GM19463 (cell line): Measurements from ENCODE around the gene ANKRD9.

Experiments
- ATAC-seq: cut with Tn5 transposase; IDR thresholded peaks from one replicate; pipeline ENCODE4 v1.9.1; 2021; ENCODE audit warnings: mild to moderate bottlenecking, moderate library complexity; ENCODE audit not compliant: unreplicated experiment

Gene ANKRD9

GRCh38 chr14:102499401-102500157 lies 10.0 kb downstream of the ANKRD9 start:
- no peak for ATAC-seq

DNA sequence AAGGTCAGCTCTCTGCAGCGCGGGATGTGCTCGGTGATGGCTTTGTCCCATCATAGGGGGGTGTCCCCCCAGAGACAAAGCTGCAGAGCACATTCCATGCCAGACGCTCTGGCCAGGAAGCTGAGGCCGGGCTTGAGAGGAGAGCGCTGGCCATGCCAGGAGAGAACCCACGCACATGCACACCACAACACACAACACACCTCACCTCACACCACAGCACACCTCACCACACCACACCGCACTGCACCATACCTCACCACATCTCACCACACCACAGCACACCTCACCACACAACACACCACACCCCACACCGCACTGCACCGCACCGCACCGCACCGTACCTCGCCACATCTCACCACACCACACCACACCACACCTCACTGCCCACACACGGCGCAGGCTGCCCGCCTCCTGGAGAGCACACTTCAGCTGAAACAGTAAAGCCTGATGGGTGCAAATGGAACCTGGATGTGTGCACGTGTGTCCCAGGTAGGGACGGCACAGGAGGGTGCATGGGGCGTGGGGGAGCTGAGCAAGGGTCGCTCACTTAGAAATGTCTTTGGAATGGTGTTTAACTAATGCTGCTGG lies 10.8 kb downstream of the ANKRD9 start:
- no peak for ATAC-seq

- no peak for ATAC-seq
Observed at GRCh38 chr14:102497998-102498677, 11.4 kb downstream of the ANKRD9 start.

DNA sequence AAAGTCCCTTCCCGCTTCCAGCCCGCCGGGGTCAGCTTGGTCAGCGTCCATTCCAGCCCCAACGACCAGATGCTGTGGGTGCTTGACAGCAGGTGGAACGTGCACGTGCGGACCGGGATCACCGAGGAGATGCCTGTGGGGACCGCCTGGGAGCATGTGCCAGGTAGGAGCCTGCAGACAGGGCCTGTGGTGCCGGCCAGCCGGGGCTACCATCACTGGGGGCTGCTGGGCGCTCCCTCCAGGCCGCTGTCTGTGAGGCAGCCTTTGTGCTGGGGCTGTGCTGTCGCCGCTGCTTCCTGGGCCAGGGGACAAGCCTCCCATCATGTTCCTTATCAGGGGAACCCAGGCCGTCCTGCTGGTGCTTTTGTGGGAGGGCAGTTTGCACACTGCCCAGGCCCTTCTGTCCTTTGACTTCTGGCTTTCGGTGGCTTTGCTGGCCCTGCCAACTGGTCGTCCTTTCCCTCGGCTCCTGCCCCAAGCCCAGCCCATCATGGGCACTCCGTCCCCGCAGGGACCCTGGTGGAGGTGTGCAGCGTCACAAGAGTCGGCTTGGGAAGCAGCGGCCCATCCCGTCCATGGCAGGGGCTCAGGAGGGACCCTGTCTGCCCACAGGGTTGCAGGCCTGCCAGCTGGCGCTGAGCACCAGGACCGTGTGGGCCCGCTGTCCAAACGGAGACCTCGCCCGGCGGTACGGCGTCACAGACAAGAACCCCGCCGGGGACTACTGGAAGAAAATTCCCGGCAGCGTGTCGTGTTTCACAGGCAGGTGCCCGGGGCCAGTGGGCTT lies 12.4 kb downstream of the ANKRD9 start:
- no peak for ATAC-seq

GRCh38 chr14:102496331-102496691 lies 13.3 kb downstream of the ANKRD9 start:
- ATAC-seq = no peak

- no peak for ATAC-seq
Observed at GRCh38 chr14:102495491-102496330, 13.9 kb downstream of the ANKRD9 start.

GRCh38 chr14:102493585-102493984 lies 16.0 kb downstream of the ANKRD9 start:
- no peak for ATAC-seq

DNA sequence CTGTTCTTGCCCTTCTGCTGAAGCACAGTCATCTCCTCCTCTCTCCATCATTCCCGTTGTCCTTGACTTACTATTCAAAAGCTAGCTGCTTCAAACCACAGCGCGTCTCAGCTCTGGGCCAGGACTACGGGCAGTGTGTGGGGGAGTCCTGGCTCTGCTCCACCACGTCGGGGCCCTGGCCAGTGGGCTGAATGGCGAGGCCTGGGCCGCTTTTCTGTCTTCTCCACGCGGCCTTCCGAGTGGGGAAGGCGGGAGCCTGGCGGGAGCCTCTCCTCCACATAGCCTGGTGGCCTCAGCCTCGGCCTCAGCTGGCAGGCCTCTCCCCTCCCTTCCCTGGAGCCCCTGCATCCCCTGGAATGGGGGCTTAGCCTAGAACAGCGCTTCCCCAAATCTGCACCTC lies 16.5 kb downstream of the ANKRD9 start:
- no peak for ATAC-seq

- no peak for ATAC-seq
Observed at GRCh38 chr14:102492531-102492910, 17.1 kb downstream of the ANKRD9 start.

- no peak for ATAC-seq
Observed at GRCh38 chr14:102491786-102492530, 17.6 kb downstream of the ANKRD9 start.

- ATAC-seq = no peak
Observed at GRCh38 chr14:102491366-102491765, 18.2 kb downstream of the ANKRD9 start.

- no peak for ATAC-seq
Observed at GRCh38 chr14:102490456-102490855, 19.1 kb downstream of the ANKRD9 start.

GRCh38 chr14:102487204-102487577 lies 22.4 kb downstream of the ANKRD9 start:
- no peak for ATAC-seq

- ATAC-seq = no peak
Observed at GRCh38 chr14:102486513-102487203, 22.9 kb downstream of the ANKRD9 start.

DNA sequence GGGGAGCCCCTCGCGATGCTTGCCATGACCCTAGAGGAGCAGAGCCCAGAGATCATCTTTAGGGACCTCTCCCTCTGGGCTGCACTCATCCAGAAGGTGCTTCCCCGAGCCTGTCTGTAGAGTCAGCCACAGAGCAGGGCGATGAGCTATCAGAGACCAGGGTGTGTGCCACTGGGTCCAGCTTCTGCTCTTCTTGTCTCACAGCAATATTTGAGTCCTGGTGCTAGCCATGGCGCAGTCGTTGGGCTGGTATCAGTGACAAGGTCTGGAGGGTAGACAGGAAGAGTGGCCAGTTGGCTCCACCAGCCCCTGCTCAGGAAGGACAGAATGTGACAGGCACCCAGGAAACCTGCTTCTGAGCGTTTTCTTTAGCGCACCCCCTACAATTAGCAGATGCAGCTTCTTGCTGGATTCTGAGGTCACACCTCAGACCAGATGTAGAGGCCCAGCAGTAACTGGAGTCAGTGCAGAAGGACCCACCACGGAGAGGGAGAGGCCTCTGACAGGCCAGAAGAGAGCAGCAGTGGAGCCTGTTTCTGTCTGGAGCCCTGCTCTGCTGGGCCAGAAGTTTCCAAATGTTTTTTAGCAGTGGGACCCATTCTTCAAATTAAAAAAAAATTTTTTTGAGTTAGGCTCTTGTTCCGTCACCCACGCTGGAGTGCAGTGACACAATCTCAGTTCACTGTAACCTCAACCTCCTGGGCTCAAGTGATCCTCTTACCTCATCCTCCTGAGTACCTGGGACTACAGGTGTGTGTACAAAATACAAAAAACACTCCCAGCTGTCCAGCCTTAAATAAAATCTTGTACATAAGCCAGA lies 23.7 kb downstream of the ANKRD9 start:
- no peak for ATAC-seq

DNA sequence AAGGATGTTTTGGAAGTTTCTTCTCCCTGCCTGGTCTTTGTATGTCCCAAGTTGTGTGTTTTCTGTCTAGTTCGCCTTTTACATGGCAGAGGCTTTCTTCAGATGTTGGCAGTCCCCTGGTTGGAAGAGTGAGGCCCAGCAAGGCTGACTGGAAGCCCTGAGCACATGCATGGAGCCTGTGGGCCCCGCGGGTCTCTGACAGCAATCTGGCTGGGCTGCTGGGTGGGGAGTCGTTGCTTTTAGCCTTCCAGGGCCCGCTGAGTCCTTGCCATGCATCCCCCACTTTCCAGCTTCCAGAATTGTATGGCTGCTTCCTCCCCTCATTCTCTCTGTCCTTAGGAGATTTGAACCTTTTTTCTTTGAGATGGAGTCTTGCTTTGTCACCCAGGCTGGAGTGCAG lies 25.3 kb downstream of the ANKRD9 start:
- ATAC-seq = no peak

DNA sequence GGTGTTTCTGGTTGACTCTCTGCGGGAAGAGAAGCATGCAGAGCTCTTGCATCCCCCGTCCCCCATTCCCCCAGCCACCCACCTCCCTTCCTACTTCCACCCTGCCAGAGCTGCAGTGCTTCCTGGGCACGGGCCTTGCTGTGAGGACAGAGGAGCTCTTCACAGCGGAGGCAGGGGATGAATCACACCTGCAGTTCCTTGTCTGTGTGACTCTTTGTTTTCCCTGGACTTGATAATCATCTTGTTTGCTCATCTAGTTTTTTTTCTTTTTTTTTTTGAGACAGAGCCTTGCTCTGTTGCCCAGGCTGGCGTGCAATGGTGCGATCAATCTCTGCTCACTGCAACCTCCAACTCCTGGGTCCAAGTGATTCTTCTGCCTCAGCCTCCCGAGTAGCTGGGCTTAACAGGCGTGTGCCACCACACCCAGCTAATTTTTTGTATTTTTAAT lies 27.8 kb downstream of the ANKRD9 start:
- no peak for ATAC-seq

- ATAC-seq = no peak
Observed at GRCh38 chr14:102481371-102481770, 28.2 kb downstream of the ANKRD9 start.
